Spinal cord (tissue), 10 donors: Measurements from ENCODE around the gene MAD2L1. TPM values are rescaled to one million over a fixed set of nuclear protein-coding genes. Genes with fewer than 3 reads are reported as not detected.
"Not testable (repeated sequence)": the region's sequence is repeated elsewhere in the genome, so short reads cannot be mapped to it uniquely, and the experiment has no call there.

Experiments
- DNase-seq, 6 donors: peaks; one replicate each; pipeline versions ENCODE4 v3.0.0 to v3.0.0-alpha.2; 2013 to 2015; ENCODE audit warnings: low spot score in 6 of 6, low read depth in 4 of 6
- H3K27ac ChIP-seq: one replicate; pipeline ENCODE4 v1.5.1; 2013; ENCODE audit warnings: low read depth, low read length, control low read depth
- H3K27me3 ChIP-seq: one replicate; pipeline ENCODE4 v1.6.1; 2013; ENCODE audit warnings: low read length; ENCODE audit not compliant: control insufficient read depth, insufficient read depth
- H3K36me3 ChIP-seq: one replicate; pipeline ENCODE4 v1.6.1; 2013; ENCODE audit warnings: low read length; ENCODE audit not compliant: control insufficient read depth, insufficient read depth
- H3K4me1 ChIP-seq: one replicate; pipeline ENCODE4 v1.6.1; 2013; ENCODE audit warnings: low read length; ENCODE audit not compliant: control insufficient read depth, insufficient read depth
- H3K4me3 ChIP-seq: one replicate; pipeline ENCODE4 v1.5.1; 2013; ENCODE audit warnings: low read depth, low read length, control low read depth
- H3K9me3 ChIP-seq: one replicate; pipeline ENCODE4 v1.6.1; 2013; ENCODE audit warnings: low read length; ENCODE audit not compliant: control insufficient read depth, insufficient read depth
- WGBS: methylation state at CpG from one replicate; pipeline ENCODE4 v1.1.5; 2013; ENCODE audit warnings: missing lambda C conversion rate; ENCODE audit not compliant: insufficient coverage; 5-methylcytosine and 5-hydroxymethylcytosine counted together
- polyA plus RNA-seq, 2 donors: library from polyadenylated mRNA; unstranded; fragments of 120-200 nt; gene quantifications; one replicate each; pipeline ENCODE4 v1.2.1, GENCODE V29; 2013; ENCODE audit not compliant: insufficient read length in 2 of 2
- total RNA-seq, 2 donors: library from RNA; depleted of rRNA in 1 of 2; stranded (reverse); fragments of 120-200 nt in 1 of 2; fragments of >200 nt in 1 of 2; gene quantifications; one replicate each; pipeline versions ENCODE4 v1.2.3 to v1.2.4, GENCODE V29; 2013 to 2014
- donor health status: healthy.

MAD2L1 gene
- total and polyA plus RNA-seq, 4 donors, result 14.4 to 25.3 (median 18.7) TPM

GRCh38 chr4:120063711-120064110 lies 2.9 kb downstream of the MAD2L1 start:
- not testable (repeated sequence) for H3K9me3 ChIP-seq, H3K36me3 ChIP-seq, H3K27ac ChIP-seq, H3K4me3 ChIP-seq, H3K27me3 ChIP-seq, DNase-seq
- WGBS, result 90% methylated on average over 2 of the region's 9 CpGs
- H3K4me1 ChIP-seq, result peaks cover 13% of the 10 kb centered on the region

GRCh38 chr4:120062663-120063195 lies 3.9 kb downstream of the MAD2L1 start:
- Histone ChIP-seq H3K27me3 (no peaks in the 10 kb centered on the region), H3K36me3 (no peaks in the 10 kb centered on the region), H3K4me3 (no peak overlapping the region), H3K9me3 (no peaks in the 10 kb centered on the region), H3K27ac (no peak overlapping the region), H3K4me1 (peaks cover 10% of the 10 kb centered on the region)
- no peak for DNase-seq
- 50% methylated on average over 5 of the region's 5 CpGs for WGBS

GRCh38 chr4:120059036-120059435 lies 7.6 kb downstream of the MAD2L1 start:
- DNase-seq, result no peak
- Histone ChIP-seq H3K27me3 (no peaks in the 10 kb centered on the region), H3K9me3 (no peaks in the 10 kb centered on the region), H3K4me1 (no peaks in the 10 kb centered on the region), H3K4me3 (no peak overlapping the region), H3K36me3 (no peaks in the 10 kb centered on the region), H3K27ac (no peak overlapping the region)
- no CpG with 5 or more reads among the region's 1 CpG for WGBS

GRCh38 chr4:120057416-120057815 lies 9.2 kb downstream of the MAD2L1 start:
- no peak overlapping the region for H3K4me3 ChIP-seq
- no peaks in the 10 kb centered on the region for H3K9me3 ChIP-seq
- no peaks in the 10 kb centered on the region for H3K36me3 ChIP-seq
- H3K27me3 ChIP-seq, result no peaks in the 10 kb centered on the region
- no peak for DNase-seq
- H3K27ac ChIP-seq, result no peak overlapping the region
- no peaks in the 10 kb centered on the region for H3K4me1 ChIP-seq

- Histone ChIP-seq H3K9me3 (no peaks in the 10 kb centered on the region), H3K27me3 (no peaks in the 10 kb centered on the region), H3K27ac (no peak overlapping the region), H3K36me3 (no peaks in the 10 kb centered on the region), H3K4me3 (no peak overlapping the region), H3K4me1 (no peaks in the 10 kb centered on the region)
- peak in 2 of 6 donors; percentile 39 to 82 for DNase-seq
These were observed 10.4 kb downstream of the MAD2L1 start for GRCh38 chr4:120056246-120056645.

GRCh38 chr4:120055795-120056194 lies 10.9 kb downstream of the MAD2L1 start:
- WGBS, result no CpG with 5 or more reads among the region's 1 CpG
- no peaks in the 10 kb centered on the region for H3K27me3 ChIP-seq
- H3K4me1 ChIP-seq, result no peaks in the 10 kb centered on the region
- no peaks in the 10 kb centered on the region for H3K9me3 ChIP-seq
- no peak overlapping the region for H3K27ac ChIP-seq
- no peak for DNase-seq
- H3K4me3 ChIP-seq, result no peak overlapping the region
- no peaks in the 10 kb centered on the region for H3K36me3 ChIP-seq

GRCh38 chr4:120055162-120055561 lies 11.5 kb downstream of the MAD2L1 start:
- no peak overlapping the region for H3K27ac ChIP-seq
- H3K4me1 ChIP-seq, result no peaks in the 10 kb centered on the region
- no peak overlapping the region for H3K4me3 ChIP-seq
- no peak for DNase-seq
- H3K27me3 ChIP-seq, result no peaks in the 10 kb centered on the region
- no peaks in the 10 kb centered on the region for H3K36me3 ChIP-seq
- WGBS, result no CpG with 5 or more reads among the region's 1 CpG
- H3K9me3 ChIP-seq, result no peaks in the 10 kb centered on the region

GRCh38 chr4:120053911-120054310 lies 12.7 kb downstream of the MAD2L1 start:
- no peaks in the 10 kb centered on the region for H3K36me3 ChIP-seq
- no CpG with 5 or more reads among the region's 1 CpG for WGBS
- no peak for DNase-seq
- H3K4me3 ChIP-seq, result no peak overlapping the region
- H3K27ac ChIP-seq, result no peak overlapping the region
- H3K4me1 ChIP-seq, result peaks cover 4% of the 10 kb centered on the region
- H3K9me3 ChIP-seq, result no peaks in the 10 kb centered on the region
- H3K27me3 ChIP-seq, result no peaks in the 10 kb centered on the region

GRCh38 chr4:120052856-120053255 lies 13.8 kb downstream of the MAD2L1 start:
- 58% methylated on average over 2 of the region's 4 CpGs for WGBS
- Histone ChIP-seq H3K9me3 (no peaks in the 10 kb centered on the region), H3K4me1 (peaks cover 4% of the 10 kb centered on the region), H3K4me3 (no peak overlapping the region), H3K27ac (peak overlapping the region; percentile 44), H3K27me3 (no peaks in the 10 kb centered on the region), H3K36me3 (no peaks in the 10 kb centered on the region)
- DNase-seq, result peak in 2 of 6 donors; percentile 6 to 65

GRCh38 chr4:120051253-120051652 lies 15.4 kb downstream of the MAD2L1 start:
- Histone ChIP-seq H3K4me3 (no peak overlapping the region), H3K4me1 (peaks cover 4% of the 10 kb centered on the region), H3K27me3 (no peaks in the 10 kb centered on the region), H3K9me3 (no peaks in the 10 kb centered on the region), H3K36me3 (no peaks in the 10 kb centered on the region), H3K27ac (no peak overlapping the region)
- WGBS, result no CpG with 5 or more reads among the region's 1 CpG
- DNase-seq, result no peak
